K562 (cell line): Measurements from ENCODE around the gene ZNF200. TPM values are rescaled to one million over a fixed set of nuclear protein-coding genes. Genes with fewer than 3 reads are reported as not detected.

Experiments used
- ATAC-seq: fragments of 200-7000 bp; cut with Tn5 transposase; 3 replicates; pipeline ENCODE4 v1.9.1; 2020; ENCODE audit warnings: moderate library complexity
- BruUV-seq: library from RNA; stranded (reverse); fragments of 400-500 nt; replicated peaks from 2 replicates; lab custom pipeline; 2021; lab: Mats Ljungman, UMichigan
- CTCF ChIA-PET: fragments of 300-600 bp; formaldehyde crosslinking; extraction: SDS; loops from one replicate; lab custom pipeline; 2021; ENCODE audit warnings: low intra/inter-chr PET ratio; lab: Yijun Ruan, JAX
- POLR2A ChIA-PET: fragments of 300-600, 350-650 bp; sonication (Branson Sonifier 250); formaldehyde crosslinking; extraction: SDS; loops from one replicate; lab custom pipeline; 2021; ENCODE audit warnings: antibody characterized with exemption, inconsistent platforms; lab: Yijun Ruan, JAX
- DNase-seq, 4 experiments: peaks; one replicate each; pipeline versions ENCODE4 v3.0.0 to v3.0.0-alpha.2; 2011 to 2018; ENCODE audit warnings: low spot score in 3 of 4, mixed read lengths in 3 of 4; ENCODE audit errors: extremely low read depth in 1 of 4
- FAIRE-seq: peaks from 2 replicates; lab custom pipeline; 2011; peaks lifted over from hg19 to GRCh38; lab: Jason Lieb, UNC
- H2AFZ ChIP-seq: 2 replicates; pipeline ENCODE4 v1.6.0; 2011; ENCODE audit warnings: low read depth, low read length, control low read depth, inconsistent platforms
- H3K27ac ChIP-seq: fragments of 200-600 bp; 3 replicates; pipeline ENCODE4 v1.8.0; 2011; ENCODE audit warnings: low read depth, mild to moderate bottlenecking, control low read depth, inconsistent platforms, low read length, moderate library complexity, mixed read lengths; ENCODE audit errors: extremely low read depth
- H3K27me3 ChIP-seq, 2 experiments: fragments of 300-600 bp in 1 of 2; 2 replicates in 1 of 2; 3 replicates in 1 of 2; pipeline versions ENCODE4 v1.6.0 to v1.8.0; 2011; ENCODE audit warnings: inconsistent platforms in 2 of 2, low read length in 2 of 2, mild to moderate bottlenecking in 1 of 2, mixed read lengths in 1 of 2, moderate library complexity in 1 of 2; ENCODE audit not compliant: control insufficient read depth in 2 of 2, insufficient read depth in 2 of 2
- H3K36me3 ChIP-seq: fragments of 300-600 bp; 3 replicates; pipeline ENCODE4 v1.8.0; 2011; ENCODE audit warnings: mild to moderate bottlenecking, low read length, inconsistent platforms; ENCODE audit not compliant: control insufficient read depth, insufficient read depth
- H3K4me1 ChIP-seq, 2 experiments: fragments of 200-600 bp in 1 of 2; replicated peaks in 1 of 2; 2 replicates in 1 of 2; 3 replicates in 1 of 2; pipeline versions ENCODE4 v1.5.1 to v1.8.0; 2011; ENCODE audit warnings: inconsistent platforms in 2 of 2, low read length in 2 of 2, mild to moderate bottlenecking in 1 of 2, mixed read lengths in 1 of 2, moderate library complexity in 1 of 2; ENCODE audit not compliant: control insufficient read depth in 2 of 2, insufficient read depth in 2 of 2
- H3K4me2 ChIP-seq: 2 replicates; pipeline ENCODE4 v1.6.1; 2011; ENCODE audit warnings: low read length, control low read depth, inconsistent platforms, mixed read lengths; ENCODE audit not compliant: insufficient read depth
- H3K4me3 ChIP-seq: fragments of 200-600 bp; sonication (generic), shearing (Covaris generic); 2 replicates; pipeline ENCODE4 v1.5.1; 2016; ENCODE audit warnings: control low read depth, inconsistent platforms
- H3K79me2 ChIP-seq: fragments of 200-600 bp; 3 replicates; pipeline ENCODE4 v1.8.0; 2011; ENCODE audit warnings: low read length, inconsistent platforms; ENCODE audit not compliant: control insufficient read depth, insufficient read depth
- H3K9ac ChIP-seq, 2 experiments: 2 replicates each; pipeline versions ENCODE4 v1.6.0 to v1.6.1; 2011; ENCODE audit warnings: low read depth in 2 of 2, low read length in 2 of 2, control low read depth in 1 of 2, inconsistent platforms in 1 of 2, mild to moderate bottlenecking in 1 of 2, mixed read lengths in 1 of 2; ENCODE audit not compliant: insufficient read depth in 1 of 2
- H3K9me1 ChIP-seq: one replicate; pipeline ENCODE4 v1.6.0; 2011; ENCODE audit warnings: inconsistent platforms, mild to moderate bottlenecking, low read length, moderate library complexity; ENCODE audit not compliant: control insufficient read depth, insufficient read depth
- H3K9me3 ChIP-seq: replicated peaks from 2 replicates; pipeline ENCODE4 v1.5.1; 2011; ENCODE audit warnings: low read depth, low read length, inconsistent platforms; ENCODE audit not compliant: control insufficient read depth, insufficient read depth
- H4K20me1 ChIP-seq: replicated peaks from 2 replicates; pipeline ENCODE4 v1.6.1; 2011; ENCODE audit warnings: low read length, inconsistent platforms, mixed read lengths; ENCODE audit not compliant: control insufficient read depth, insufficient read depth
- BHLHE40 ChIP-seq: IDR thresholded peaks from 2 replicates; pipeline ENCODE4 v1.6.1; 2011; ENCODE audit warnings: low read length, improper control_type of control experiment
- BMI1 ChIP-seq: fragments of 150-350 bp; IDR thresholded peaks from 2 replicates; pipeline ENCODE4 v1.6.1; 2014; ENCODE audit warnings: low read length
- BRF2 ChIP-seq: IDR thresholded peaks from 3 replicates; pipeline ENCODE4 v1.6.1; 2011; ENCODE audit warnings: borderline replicate concordance, mild to moderate bottlenecking; ENCODE audit not compliant: insufficient read length, insufficient read depth
- CEBPB ChIP-seq: fragments of 450-650 bp; IDR thresholded peaks from 2 replicates; pipeline ENCODE4 v1.6.1; 2016; ENCODE audit warnings: missing genetic modification characterization, missing compliant biosample characterization
- FOXK1 ChIP-seq: sonication (generic); formaldehyde crosslinking; IDR thresholded peaks from 2 replicates; pipeline ENCODE4 v1.8.0; 2022; ENCODE audit warnings: missing genetic modification reagents, mild to moderate bottlenecking, borderline replicate concordance
- HOXB6 ChIP-seq: fragments of 250-450 bp; sonication (Bioruptor Pico); IDR thresholded peaks from 2 replicates; pipeline ENCODE4 v1.5.1; 2022; ENCODE audit warnings: mild to moderate bottlenecking, borderline replicate concordance
- MBD2 ChIP-seq: sonication (generic); IDR thresholded peaks from 2 replicates; pipeline ENCODE4 v1.6.1; 2016; ENCODE audit warnings: low read depth, borderline replicate concordance
- MCM5 ChIP-seq: fragments of 450-650 bp; IDR thresholded peaks from 2 replicates; pipeline ENCODE4 v1.6.1; 2016; ENCODE audit warnings: low read depth
- MYBL2 ChIP-seq, 2 experiments: fragments of 450-650 bp in 1 of 2; sonication (generic) in 1 of 2; formaldehyde crosslinking in 1 of 2; IDR thresholded peaks; 2 replicates each; pipeline versions ENCODE4 v1.6.1 to v1.8.1; 2017 to 2022; ENCODE audit warnings: borderline replicate concordance in 1 of 2, inconsistent platforms in 1 of 2, low read depth in 1 of 2, mild to moderate bottlenecking in 1 of 2, missing genetic modification reagents in 1 of 2, moderate library complexity in 1 of 2
- RUNX1 ChIP-seq: sonication (generic); IDR thresholded peaks from 2 replicates; pipeline ENCODE4 v1.6.1; 2016; ENCODE audit warnings: antibody characterized with exemption, low read depth
- SMAD3 ChIP-seq: fragments of 450-650 bp; formaldehyde crosslinking; conservative IDR thresholded peaks from 2 replicates; pipeline ENCODE4 v1.4.0; 2020; ENCODE audit warnings: mild to moderate bottlenecking
- TFAM ChIP-seq: fragments of 250-450 bp; sonication (Bioruptor Pico); conservative IDR thresholded peaks from 2 replicates; pipeline ENCODE4 v1.5.0; 2021; ENCODE audit warnings: mild to moderate bottlenecking, moderate library complexity
- ZFP36 ChIP-seq: fragments of 150-350 bp; IDR thresholded peaks from 2 replicates; pipeline ENCODE4 v1.6.1; 2018; ENCODE audit warnings: low read length, low read depth; ENCODE audit not compliant: partially characterized antibody
- ZFPM2 ChIP-seq: fragments of 250-450 bp; sonication (Bioruptor Pico); IDR thresholded peaks from 2 replicates; pipeline ENCODE4 v1.5.1; 2022; ENCODE audit warnings: mild to moderate bottlenecking
- ZNF124 ChIP-seq: sonication (generic); formaldehyde crosslinking; IDR thresholded peaks from 2 replicates; pipeline ENCODE4 v1.8.1; 2022; ENCODE audit warnings: missing genetic modification reagents
- ZNF780A ChIP-seq: fragments of 250-450 bp; sonication (Bioruptor Pico); IDR thresholded peaks from 2 replicates; pipeline ENCODE4 v1.5.0; 2021; ENCODE audit warnings: mild to moderate bottlenecking
- WGBS: fragments of 100-300 bp; shearing (Covaris generic); methylation state at CpG from one replicate; pipeline ENCODE4 v1.1.6; 2016; ENCODE audit warnings: low coverage, mixed read lengths; ENCODE audit not compliant: insufficient coverage; ENCODE audit errors: missing lambda C conversion rate; 5-methylcytosine and 5-hydroxymethylcytosine counted together
- in situ Hi-C: fragments of 300-500 bp; cut with MboI; formaldehyde crosslinking; loops from 4 replicates; pipeline ENCODE4 v1.15.0; 2018; ENCODE audit warnings: inconsistent platforms, mixed read lengths
- intact Hi-C: fragments of 100-400 bp; cut with micrococcal nuclease; formaldehyde crosslinking; loops from 2 replicates; pipeline ENCODE4 v1.14.2; 2022
- polyA plus RNA-seq, 8 experiments: library from polyadenylated mRNA; depleted of rRNA in 4 of 8; stranded (reverse) in 5 of 8; unstranded in 3 of 8; fragments of >200 nt; fragmentation: Nextera tagmentation in 2 of 8; fragmentation: Illumina TruSeq in 1 of 8; extraction: Ambion mirVana in 2 of 8; extraction: Trizol in 1 of 8; gene quantifications; 2 replicates each; pipeline versions ENCODE4 v1.2.1 to v1.2.3, GENCODE V29; 2011 to 2014; ENCODE audit warnings: inconsistent platforms in 1 of 8, missing spikeins in 1 of 8
- total RNA-seq, 7 experiments: library from RNA; depleted of rRNA in 6 of 7; stranded (reverse); fragments of >200 nt in 6 of 7; fragmentation: Illumina TruSeq in 2 of 7; extraction: Trizol in 2 of 7; gene quantifications; 2 replicates each; pipeline versions ENCODE4 v1.2.1 to v1.2.3, GENCODE V29; 2011 to 2021; ENCODE audit warnings: low replicate concordance in 1 of 7
- TF ChIP-seq, protein P1 (sequence below), 2 experiments: fragments of 450-650 bp; IDR thresholded peaks; 2 replicates each; pipeline ENCODE4 v1.6.1; 2018; ENCODE audit warnings: mild to moderate bottlenecking in 2 of 2, low read depth in 1 of 2; ENCODE audit not compliant: partially characterized antibody in 2 of 2

The ZNF200 gene
- total and polyA plus RNA-seq, 9 of the 15 experiments (the other 6 are each of a cell fraction or from before 2014, with no cell fraction given), result 4.8 to 14.5 (median 9.2) TPM

GRCh38 chr16:3242709-3243108, 7.8 kb upstream of the ZNF200 start (continued):
- TF ChIP-seq BHLHE40 (no peak), CEBPB (peak; percentile 77), SMAD3 (CRISPR knock-in tag) (no peak), MBD2 (no peak), RUNX1 (no peak), HOXB6 (CRISPR knock-in tag) (no peak)

DNA sequence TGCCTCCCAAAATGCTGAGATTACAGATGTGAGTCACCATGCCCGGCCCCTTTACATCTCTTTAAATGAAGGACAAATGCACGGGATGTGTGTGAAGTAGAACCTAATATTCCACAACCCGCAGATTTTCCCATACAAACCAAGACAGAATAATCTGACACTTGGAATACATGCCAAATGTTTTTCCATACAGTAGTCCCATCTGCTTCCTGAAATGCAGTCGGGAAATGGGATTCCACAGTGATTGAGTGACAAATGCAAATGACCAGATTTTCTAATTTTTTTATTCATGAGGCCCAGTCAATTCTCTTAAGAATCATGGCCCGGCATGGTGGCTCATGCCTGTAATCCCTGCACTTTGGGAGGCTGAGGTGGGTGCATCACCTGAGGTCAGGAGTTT, 6.8 kb upstream of the ZNF200 start:
- H3K27me3 ChIP-seq, result peaks cover 22 to 35% of the 10 kb centered on the region in 2 experiments
- no peaks in the 10 kb centered on the region for H3K4me1 ChIP-seq
- CTCF ChIA-PET, result no interaction called here
- H3K9me3 ChIP-seq, result peaks cover 4% of the 10 kb centered on the region
- no peak overlapping the region for H3K4me3 ChIP-seq
- ATAC-seq, result no peak
- POLR2A ChIA-PET, result no interaction called here
- BruUV-seq, result no TSS peak
- no peak overlapping the region for H3K27ac ChIP-seq
- no peak overlapping the region for H2AFZ ChIP-seq
- no peak overlapping the region for H3K9ac ChIP-seq
- H3K4me2 ChIP-seq, result no peak overlapping the region
- H4K20me1 ChIP-seq, result no peaks in the 10 kb centered on the region
- no peak for FAIRE-seq
- WGBS, result 3% methylated on average over 5 of the region's 5 CpGs
- intact Hi-C loops, result no loop called here
- in situ Hi-C loops, result no loop called here
- no peaks in the 10 kb centered on the region for H3K79me2 ChIP-seq
- DNase-seq, result no peak
- H3K9me1 ChIP-seq, result no peaks in the 10 kb centered on the region
- no peaks in the 10 kb centered on the region for H3K36me3 ChIP-seq
- TF ChIP-seq BMI1 (no peak), MCM5 (no peak), MYBL2 (IDR thresholded peaks at IDR 0.05; ENCODE audit: low read depth) (no peak), MYBL2 (CRISPR knock-in tag; IDR thresholded peaks at IDR 0.05; ENCODE audit: borderline replicate concordance) (no peak), ZNF780A (CRISPR knock-in tag) (no peak), ZNF124 (CRISPR knock-in tag) (no peak), ZFP36 (no peak), TFAM (CRISPR knock-in tag) (no peak), BRF2 (no peak), ZFPM2 (no peak), FOXK1 (CRISPR knock-in tag) (no peak)
- TF ChIP-seq, protein P1, sequence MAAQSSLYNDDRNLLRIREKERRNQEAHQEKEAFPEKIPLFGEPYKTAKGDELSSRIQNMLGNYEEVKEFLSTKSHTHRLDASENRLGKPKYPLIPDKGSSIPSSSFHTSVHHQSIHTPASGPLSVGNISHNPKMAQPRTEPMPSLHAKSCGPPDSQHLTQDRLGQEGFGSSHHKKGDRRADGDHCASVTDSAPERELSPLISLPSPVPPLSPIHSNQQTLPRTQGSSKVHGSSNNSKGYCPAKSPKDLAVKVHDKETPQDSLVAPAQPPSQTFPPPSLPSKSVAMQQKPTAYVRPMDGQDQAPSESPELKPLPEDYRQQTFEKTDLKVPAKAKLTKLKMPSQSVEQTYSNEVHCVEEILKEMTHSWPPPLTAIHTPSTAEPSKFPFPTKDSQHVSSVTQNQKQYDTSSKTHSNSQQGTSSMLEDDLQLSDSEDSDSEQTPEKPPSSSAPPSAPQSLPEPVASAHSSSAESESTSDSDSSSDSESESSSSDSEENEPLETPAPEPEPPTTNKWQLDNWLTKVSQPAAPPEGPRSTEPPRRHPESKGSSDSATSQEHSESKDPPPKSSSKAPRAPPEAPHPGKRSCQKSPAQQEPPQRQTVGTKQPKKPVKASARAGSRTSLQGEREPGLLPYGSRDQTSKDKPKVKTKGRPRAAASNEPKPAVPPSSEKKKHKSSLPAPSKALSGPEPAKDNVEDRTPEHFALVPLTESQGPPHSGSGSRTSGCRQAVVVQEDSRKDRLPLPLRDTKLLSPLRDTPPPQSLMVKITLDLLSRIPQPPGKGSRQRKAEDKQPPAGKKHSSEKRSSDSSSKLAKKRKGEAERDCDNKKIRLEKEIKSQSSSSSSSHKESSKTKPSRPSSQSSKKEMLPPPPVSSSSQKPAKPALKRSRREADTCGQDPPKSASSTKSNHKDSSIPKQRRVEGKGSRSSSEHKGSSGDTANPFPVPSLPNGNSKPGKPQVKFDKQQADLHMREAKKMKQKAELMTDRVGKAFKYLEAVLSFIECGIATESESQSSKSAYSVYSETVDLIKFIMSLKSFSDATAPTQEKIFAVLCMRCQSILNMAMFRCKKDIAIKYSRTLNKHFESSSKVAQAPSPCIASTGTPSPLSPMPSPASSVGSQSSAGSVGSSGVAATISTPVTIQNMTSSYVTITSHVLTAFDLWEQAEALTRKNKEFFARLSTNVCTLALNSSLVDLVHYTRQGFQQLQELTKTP (IDR thresholded peaks at IDR 0.05; ENCODE audit: low read depth in 1 of 2, partially characterized antibody in 2 of 2), result no peak
